CD4-positive, alpha-beta T cell (primary cell): ENCODE measurements around the gene EIF3I. TPM values are rescaled to one million over a fixed set of nuclear protein-coding genes. Genes with fewer than 3 reads are reported as not detected.

ENCODE experiments used
- ATAC-seq: fragments of 200-7000 bp; cut with Tn5 transposase; one replicate; pipeline ENCODE4 v1.10.0; 2022; ENCODE audit warnings: mild to moderate bottlenecking; ENCODE audit not compliant: poor library complexity
- CTCF ChIA-PET: fragments of 350-600 bp; sonication (Branson Sonifier 250); formaldehyde crosslinking; loops from one replicate; lab custom pipeline; 2021; ENCODE audit warnings: antibody characterized with exemption, inconsistent platforms; lab: Charles Lee
- POLR2A ChIA-PET: fragments of 350-600 bp; sonication (Branson Sonifier 250); formaldehyde crosslinking; loops from one replicate; lab custom pipeline; 2021; ENCODE audit warnings: antibody characterized with exemption, inconsistent platforms; lab: Charles Lee
- DNase-seq, 14 experiments: peaks; one replicate each; pipeline ENCODE4 v3.0.0-alpha.2; 2013 to 2020; ENCODE audit warnings: mixed read lengths in 2 of 14
- H3K27ac ChIP-seq, 2 donors: one replicate each; pipeline versions ENCODE4 v1.5.1 to v1.7.0; 2013; ENCODE audit warnings: low read length in 2 of 2, low read depth in 1 of 2, mild to moderate bottlenecking in 1 of 2
- H3K27me3 ChIP-seq, 2 experiments: 1 replicate in 1 of 2; 2 replicates in 1 of 2; pipeline versions ENCODE4 v1.6.1 to v1.7.0; 2013; ENCODE audit warnings: low read length in 2 of 2, control low read depth in 1 of 2, mild to moderate bottlenecking in 1 of 2, moderate library complexity in 1 of 2; ENCODE audit not compliant: insufficient read depth in 2 of 2, control insufficient read depth in 1 of 2
- H3K36me3 ChIP-seq: one replicate; pipeline ENCODE4 v1.6.1; 2013; ENCODE audit warnings: low read length, control low read depth; ENCODE audit not compliant: insufficient read depth
- H3K4me1 ChIP-seq: one replicate; pipeline ENCODE4 v1.6.1; 2013; ENCODE audit warnings: low read length, control low read depth; ENCODE audit not compliant: insufficient read depth
- H3K4me3 ChIP-seq: one replicate; pipeline ENCODE4 v1.5.1; 2013; ENCODE audit warnings: mild to moderate bottlenecking, low read length, moderate library complexity
- H3K9me3 ChIP-seq, 2 experiments: 1 replicate in 1 of 2; 2 replicates in 1 of 2; pipeline versions ENCODE4 v1.6.1 to v1.7.0; 2013; ENCODE audit warnings: low read length in 2 of 2, mild to moderate bottlenecking in 2 of 2, control low read depth in 1 of 2, moderate library complexity in 1 of 2; ENCODE audit not compliant: control insufficient read depth in 1 of 2, insufficient read depth in 1 of 2
- H3K27ac Mint-ChIP-seq: one replicate; pipeline ENCODE4 v1.8.0; 2020; ENCODE audit warnings: mixed read lengths
- H3K27me3 Mint-ChIP-seq: one replicate; pipeline ENCODE4 v1.8.0; 2021; ENCODE audit warnings: mixed read lengths
- H3K36me3 Mint-ChIP-seq: one replicate; pipeline ENCODE4 v1.8.0; 2021; ENCODE audit warnings: low read depth, mixed read lengths
- H3K4me1 Mint-ChIP-seq: one replicate; pipeline ENCODE4 v1.8.0; 2021; ENCODE audit warnings: low read depth, mixed read lengths
- H3K4me3 Mint-ChIP-seq: one replicate; pipeline ENCODE4 v1.8.0; 2020; ENCODE audit warnings: mild to moderate bottlenecking, mixed read lengths
- H3K9me3 Mint-ChIP-seq: one replicate; pipeline ENCODE4 v1.8.0; 2020; ENCODE audit warnings: mixed read lengths
- CTCF ChIP-seq: fragments of 200-600 bp; IDR thresholded peaks from one replicate; pipeline ENCODE4 v1.8.0; 2022; ENCODE audit warnings: antibody characterized with exemption, mild to moderate bottlenecking
- intact Hi-C, 2 experiments: fragments of 100-400 bp; cut with DNase I in 1 of 2; cut with micrococcal nuclease in 1 of 2; formaldehyde crosslinking; loops; one replicate each; pipeline versions ENCODE4 v1.15.1 to v1.9.0; 2023 to 2025; cut with DNase I, micrococcal nuclease
- total RNA-seq, 174 experiments: library from RNA in 2 of 174; stranded (reverse) in 2 of 174; gene quantifications; one replicate each; pipeline ENCODE4 v1.2.3 and lab custom pipeline; 2021 to 2026

Gene EIF3I
- total RNA-seq, 2 experiments from 2014 or later, result 103 to 110 TPM

GRCh38 chr1:32182060-32182459 lies 40.1 kb upstream of the EIF3I start:
- H3K4me3 Mint-ChIP-seq, result no peak overlapping the region
- peak overlapping the region; percentile 93 for H3K27ac Mint-ChIP-seq

GRCh38 chr1:32184650-32185049 lies 37.6 kb upstream of the EIF3I start:
- no peaks in the 10 kb centered on the region for H3K9me3 Mint-ChIP-seq
- Histone ChIP-seq H3K27me3 (no peaks in the 10 kb centered on the region), H3K9me3 (no peaks in the 10 kb centered on the region), H3K4me3 (no peak overlapping the region), H3K4me1 (peaks cover 36% of the 10 kb centered on the region), H3K27ac (no peak overlapping the region), H3K36me3 (peaks cover 54% of the 10 kb centered on the region)
- no peaks in the 10 kb centered on the region for H3K27me3 Mint-ChIP-seq
- H3K4me3 Mint-ChIP-seq, result no peak overlapping the region
- H3K4me1 Mint-ChIP-seq, result peaks cover 51% of the 10 kb centered on the region
- DNase-seq, result no peak
- TF ChIP-seq CTCF, result no peak
- ChIA-PET CTCF (no interaction called here), POLR2A (no interaction called here)
- intact Hi-C loops, result no loop called here
- no peak overlapping the region for H3K27ac Mint-ChIP-seq
- peaks cover 81% of the 10 kb centered on the region for H3K36me3 Mint-ChIP-seq
- ATAC-seq, result no peak

More at GRCh38 chr1:32182060-32182459, 40.1 kb upstream of the EIF3I start:
- Histone ChIP-seq H3K4me1 (peaks cover 46% of the 10 kb centered on the region), H3K27ac (no peak overlapping the region), H3K4me3 (no peak overlapping the region), H3K9me3 (no peaks in the 10 kb centered on the region), H3K27me3 (no peaks in the 10 kb centered on the region), H3K36me3 (peaks cover 28% of the 10 kb centered on the region)
- ATAC-seq (no peak), DNase-seq (no peak)
- Mint-ChIP-seq H3K4me1 (peaks cover 64% of the 10 kb centered on the region), H3K9me3 (no peaks in the 10 kb centered on the region), H3K36me3 (peaks cover 64% of the 10 kb centered on the region), H3K27me3 (no peaks in the 10 kb centered on the region)
- no peak for TF ChIP-seq CTCF
- ChIA-PET POLR2A (interaction anchor here (0.6 to 4.0 kb wide), 6 partner anchors 10 to 769 kb away, joined by 3 to 41 read pairs (median 3); partner anchors contain the start of gene CCDC28B), CTCF (interaction anchor here (0.7 kb wide), 1 partner anchor 69 kb away, joined by 4 read pairs; no protein-coding TSS in a partner anchor)
- intact Hi-C loops, result no loop called here

- Mint-ChIP-seq H3K36me3 (peaks cover 83% of the 10 kb centered on the region), H3K9me3 (no peaks in the 10 kb centered on the region), H3K4me1 (peaks cover 39% of the 10 kb centered on the region), H3K27ac (no peak overlapping the region), H3K27me3 (no peaks in the 10 kb centered on the region), H3K4me3 (no peak overlapping the region)
- peaks cover 67% of the 10 kb centered on the region for H3K36me3 ChIP-seq
- no peak for TF ChIP-seq CTCF
- peaks cover 26% of the 10 kb centered on the region for H3K4me1 ChIP-seq
- ATAC-seq, result no peak
- ChIA-PET POLR2A (no interaction called here), CTCF (no interaction called here)
- H3K27me3 ChIP-seq, result no peaks in the 10 kb centered on the region
- intact Hi-C loops, result no loop called here
- no peak overlapping the region for H3K27ac ChIP-seq
- DNase-seq, result no peak
- H3K4me3 ChIP-seq, result no peak overlapping the region
- H3K9me3 ChIP-seq, result no peaks in the 10 kb centered on the region
Measured at GRCh38 chr1:32186077-32186476, 36.1 kb upstream of the EIF3I start.
